Ectodermal cell (in vitro differentiated cells): Measurements from ENCODE around the gene WDFY4.

ENCODE experiments used
- H3K27ac ChIP-seq: 2 replicates; pipeline ENCODE4 v1.7.0; 2013; ENCODE audit warnings: mild to moderate bottlenecking, low read depth, low read length; ENCODE audit not compliant: insufficient read depth, poor library complexity, severe bottlenecking
- H3K27me3 ChIP-seq: 2 replicates; pipeline ENCODE4 v1.7.0; 2013; ENCODE audit warnings: mild to moderate bottlenecking, low read length; ENCODE audit not compliant: insufficient read depth, control insufficient read depth, poor library complexity, severe bottlenecking
- H3K36me3 ChIP-seq: one replicate; pipeline ENCODE4 v1.7.0; 2013; ENCODE audit warnings: low read length; ENCODE audit not compliant: control insufficient read depth, insufficient read depth
- H3K4me1 ChIP-seq: one replicate; pipeline ENCODE4 v1.7.0; 2013; ENCODE audit warnings: low read length; ENCODE audit not compliant: control insufficient read depth, insufficient read depth
- H3K4me3 ChIP-seq: 2 replicates; pipeline ENCODE4 v1.7.0; 2013; ENCODE audit warnings: low read depth, low read length, control low read depth; ENCODE audit not compliant: insufficient read depth
- H3K9me3 ChIP-seq: 2 replicates; pipeline ENCODE4 v1.7.0; 2013; ENCODE audit warnings: mild to moderate bottlenecking, low read length, moderate library complexity; ENCODE audit not compliant: control insufficient read depth
- WGBS, 2 experiments: methylation state at CpG; one replicate each; pipeline ENCODE4 v1.1.7; 2013; ENCODE audit warnings: missing lambda C conversion rate in 2 of 2; 5-methylcytosine and 5-hydroxymethylcytosine counted together

The WDFY4 gene

GRCh38 chr10:48740015-48740707 is 55.5 kb downstream of the WDFY4 start:
- no peak overlapping the region for H3K27ac ChIP-seq
- H3K4me3 ChIP-seq: no peak overlapping the region
- H3K27me3 ChIP-seq: no peaks in the 10 kb centered on the region
- H3K9me3 ChIP-seq: no peaks in the 10 kb centered on the region
- WGBS, 2 experiments: 88 to 90% methylated on average over 11 of the region's 11 CpGs
- no peaks in the 10 kb centered on the region for H3K4me1 ChIP-seq
- no peaks in the 10 kb centered on the region for H3K36me3 ChIP-seq

GRCh38 chr10:48740988-48741387 is 56.3 kb downstream of the WDFY4 start:
- H3K27ac ChIP-seq: no peak overlapping the region
- WGBS, 2 experiments: 87 to 88% methylated on average over 2 of the region's 2 CpGs
- no peak overlapping the region for H3K4me3 ChIP-seq
- no peaks in the 10 kb centered on the region for H3K36me3 ChIP-seq
- H3K4me1 ChIP-seq: no peaks in the 10 kb centered on the region
- no peaks in the 10 kb centered on the region for H3K9me3 ChIP-seq
- no peaks in the 10 kb centered on the region for H3K27me3 ChIP-seq

- Histone ChIP-seq H3K4me3 (no peak overlapping the region), H3K9me3 (no peaks in the 10 kb centered on the region), H3K36me3 (no peaks in the 10 kb centered on the region), H3K27me3 (no peaks in the 10 kb centered on the region), H3K4me1 (no peaks in the 10 kb centered on the region), H3K27ac (no peak overlapping the region)
- WGBS, 2 experiments: 89% methylated on average over 18 of the region's 18 CpGs
These were observed 58.5 kb downstream of the WDFY4 start for GRCh38 chr10:48742891-48743860.

- H3K27ac ChIP-seq: no peak overlapping the region
- no peaks in the 10 kb centered on the region for H3K4me1 ChIP-seq
- H3K4me3 ChIP-seq: no peak overlapping the region
- no peaks in the 10 kb centered on the region for H3K36me3 ChIP-seq
- no peaks in the 10 kb centered on the region for H3K27me3 ChIP-seq
- 96% methylated on average over 6 of the region's 6 CpGs for WGBS, 2 experiments
- no peaks in the 10 kb centered on the region for H3K9me3 ChIP-seq
These were observed 59.9 kb downstream of the WDFY4 start for GRCh38 chr10:48744587-48744986.

- 87 to 90% methylated on average over 26 to 27 of the region's 27 CpGs for WGBS, 2 experiments
- Histone ChIP-seq H3K36me3 (no peaks in the 10 kb centered on the region), H3K4me3 (no peak overlapping the region), H3K9me3 (no peaks in the 10 kb centered on the region), H3K27me3 (no peaks in the 10 kb centered on the region), H3K27ac (no peak overlapping the region), H3K4me1 (no peaks in the 10 kb centered on the region)
These were observed 61.1 kb downstream of the WDFY4 start for GRCh38 chr10:48745662-48746245.

DNA sequence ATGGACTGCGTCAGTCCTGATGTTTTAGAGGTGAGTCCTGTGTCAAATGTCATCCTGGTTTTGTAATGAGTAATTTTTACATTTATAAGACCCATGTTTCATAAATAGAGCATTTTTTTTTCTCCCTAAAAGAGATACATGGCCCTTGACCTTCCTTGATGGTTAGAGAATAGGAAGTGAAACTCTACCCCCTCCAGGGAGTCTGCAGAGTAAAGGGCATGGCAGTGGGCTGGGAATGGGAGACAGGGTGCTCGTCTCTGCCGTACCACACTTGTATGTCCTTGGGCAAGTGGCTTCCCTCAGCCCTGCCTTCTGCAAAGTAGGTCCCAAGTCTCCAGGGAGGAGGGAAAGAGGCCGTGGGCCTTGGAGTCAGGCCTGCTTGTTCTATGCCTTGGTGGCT is 63.9 kb downstream of the WDFY4 start:
- Histone ChIP-seq H3K4me1 (no peaks in the 10 kb centered on the region), H3K27ac (no peak overlapping the region), H3K9me3 (no peaks in the 10 kb centered on the region), H3K27me3 (no peaks in the 10 kb centered on the region), H3K36me3 (no peaks in the 10 kb centered on the region), H3K4me3 (no peak overlapping the region)
- 91 to 95% methylated on average over 3 to 4 of the region's 4 CpGs for WGBS, 2 experiments

- Histone ChIP-seq H3K27ac (no peak overlapping the region), H3K9me3 (no peaks in the 10 kb centered on the region), H3K27me3 (no peaks in the 10 kb centered on the region), H3K36me3 (no peaks in the 10 kb centered on the region), H3K4me3 (no peak overlapping the region), H3K4me1 (no peaks in the 10 kb centered on the region)
- WGBS, 2 experiments: 85 to 100% methylated on average over 1 of the region's 1 CpG
These were observed 64.6 kb downstream of the WDFY4 start for GRCh38 chr10:48749254-48749787.

- WGBS, 2 experiments: 85 to 91% methylated on average over 1 of the region's 1 CpG
- Histone ChIP-seq H3K9me3 (no peaks in the 10 kb centered on the region), H3K27me3 (no peaks in the 10 kb centered on the region), H3K4me1 (no peaks in the 10 kb centered on the region), H3K27ac (no peak overlapping the region), H3K36me3 (no peaks in the 10 kb centered on the region), H3K4me3 (no peak overlapping the region)
These were observed 65.3 kb downstream of the WDFY4 start for GRCh38 chr10:48750019-48750418.

DNA sequence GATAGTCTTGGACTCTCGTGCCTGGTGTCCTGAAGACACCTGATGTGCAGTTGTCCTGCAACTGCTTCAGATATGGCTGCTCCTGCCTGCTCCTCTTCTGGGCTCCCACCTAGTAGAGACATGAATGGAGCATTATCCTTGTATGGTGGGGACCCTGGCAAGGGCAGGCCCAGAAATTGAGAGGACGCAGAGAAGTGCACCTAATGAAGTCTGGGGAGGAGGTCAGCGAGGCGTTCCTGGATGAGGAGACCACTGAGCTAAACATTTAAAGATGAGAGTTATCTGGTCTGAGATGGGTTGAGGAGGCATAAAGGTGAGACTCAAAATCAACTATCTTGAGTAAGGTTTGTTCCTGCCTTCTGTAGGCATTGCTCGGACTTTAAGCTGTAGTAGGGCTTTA is 66.3 kb downstream of the WDFY4 start:
- Histone ChIP-seq H3K4me3 (no peak overlapping the region), H3K4me1 (no peaks in the 10 kb centered on the region), H3K36me3 (no peaks in the 10 kb centered on the region), H3K27ac (no peak overlapping the region), H3K9me3 (no peaks in the 10 kb centered on the region), H3K27me3 (no peaks in the 10 kb centered on the region)
- 94% methylated on average over 5 of the region's 5 CpGs for WGBS, 2 experiments

DNA sequence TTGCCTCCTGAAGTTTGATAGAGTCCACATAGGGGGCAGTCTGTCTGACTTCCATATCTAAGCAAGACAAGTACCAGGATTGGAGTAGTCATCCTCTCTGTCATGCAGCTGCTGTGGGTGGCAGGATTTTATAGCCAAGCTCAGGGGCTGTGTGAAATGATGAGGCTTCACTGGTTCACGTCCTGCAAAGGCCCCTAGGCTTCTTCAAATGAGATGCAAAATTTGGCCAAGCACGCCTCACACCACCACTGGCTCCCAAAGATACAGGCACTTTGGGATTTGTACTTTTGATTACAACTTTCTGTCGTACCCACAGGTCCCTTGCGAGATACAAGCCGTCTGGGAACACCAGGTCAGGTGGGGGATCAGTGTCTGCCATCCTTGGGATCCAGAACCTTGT is 67.1 kb downstream of the WDFY4 start:
- Histone ChIP-seq H3K36me3 (no peaks in the 10 kb centered on the region), H3K27ac (no peak overlapping the region), H3K4me1 (no peaks in the 10 kb centered on the region), H3K9me3 (no peaks in the 10 kb centered on the region), H3K27me3 (no peaks in the 10 kb centered on the region), H3K4me3 (no peak overlapping the region)
- 93 to 95% methylated on average over 5 of the region's 5 CpGs for WGBS, 2 experiments
